Measurements from ENCODE around the gene CUX1.

- TF ChIP-seq CTCF (IDR thresholded peaks at IDR 0.05; ENCODE audit: insufficient read depth, low read depth, low read length) (no peak), EZH2 (IDR thresholded peaks at IDR 0.05; ENCODE audit: insufficient read depth, low read length) (no peak)
Observed at GRCh38 chr7:102061981-102062390, 244.6 kb downstream of the CUX1 start.

All from astrocyte (in vitro differentiated cells and primary cell).